A375 (cell line): ENCODE measurements around the gene TMTC3. TPM values are rescaled to one million over a fixed set of nuclear protein-coding genes. Genes with fewer than 3 reads are reported as not detected.

Experiments used
- total RNA-seq: library from RNA; depleted of rRNA; stranded (reverse); fragments of >200 nt; shearing (Covaris generic); gene quantifications from 2 replicates; pipeline ENCODE4 v1.2.3, GENCODE V29; 2014; rRNA removed

TMTC3 gene
- 9.5 and 10.1 TPM in 2 replicates for total RNA-seq

GRCh38 chr12:88141774-88142609 is at the start of gene TMTC3, which contains the start of gene CEP290:
Gene TMTC3 (plus strand): TSS chr12:88142307. CDS start chr12:88148316, 6,009 bp downstream.
Gene CEP290 (minus strand): TSS chr12:88142088. CDS start chr12:88141307, 781 bp downstream.

Other genes starting within 250 kb of the TMTC3 start
- gene C12orf50, start 112.9 kb upstream of the TMTC3 start, total RNA-seq: not detected in 2 replicates
- gene CEP290, start 219 bp upstream of the TMTC3 start, total RNA-seq: 22.8 and 25.4 TPM in 2 replicates